GM13976 (cell line): Measurements from ENCODE around the gene TP53BP2.

Source experiments
- DNase-seq: peaks from one replicate; pipeline ENCODE4 v3.0.0; 2012; ENCODE audit warnings: low spot score
- in situ Hi-C: fragments of 300-500 bp; cut with MboI; formaldehyde crosslinking; loops from one replicate; pipeline ENCODE4 v1.12.0; 2022; ENCODE audit warnings: low sequenced_read_pairs, mixed read lengths, inconsistent platforms; ENCODE audit not compliant: unreplicated experiment
- TF ChIP-seq, protein P1 (sequence below): IDR thresholded peaks from 2 replicates; pipeline ENCODE4 v1.5.1; 2012; ENCODE audit warnings: borderline replicate concordance, mild to moderate bottlenecking; ENCODE audit not compliant: insufficient read depth; ENCODE audit errors: extremely low read depth, missing control alignments, control extremely low read depth

TP53BP2 gene

GRCh38 chr1:223828162-223828848 is 17.4 kb downstream of the TP53BP2 start:
- TF ChIP-seq, protein P1, sequence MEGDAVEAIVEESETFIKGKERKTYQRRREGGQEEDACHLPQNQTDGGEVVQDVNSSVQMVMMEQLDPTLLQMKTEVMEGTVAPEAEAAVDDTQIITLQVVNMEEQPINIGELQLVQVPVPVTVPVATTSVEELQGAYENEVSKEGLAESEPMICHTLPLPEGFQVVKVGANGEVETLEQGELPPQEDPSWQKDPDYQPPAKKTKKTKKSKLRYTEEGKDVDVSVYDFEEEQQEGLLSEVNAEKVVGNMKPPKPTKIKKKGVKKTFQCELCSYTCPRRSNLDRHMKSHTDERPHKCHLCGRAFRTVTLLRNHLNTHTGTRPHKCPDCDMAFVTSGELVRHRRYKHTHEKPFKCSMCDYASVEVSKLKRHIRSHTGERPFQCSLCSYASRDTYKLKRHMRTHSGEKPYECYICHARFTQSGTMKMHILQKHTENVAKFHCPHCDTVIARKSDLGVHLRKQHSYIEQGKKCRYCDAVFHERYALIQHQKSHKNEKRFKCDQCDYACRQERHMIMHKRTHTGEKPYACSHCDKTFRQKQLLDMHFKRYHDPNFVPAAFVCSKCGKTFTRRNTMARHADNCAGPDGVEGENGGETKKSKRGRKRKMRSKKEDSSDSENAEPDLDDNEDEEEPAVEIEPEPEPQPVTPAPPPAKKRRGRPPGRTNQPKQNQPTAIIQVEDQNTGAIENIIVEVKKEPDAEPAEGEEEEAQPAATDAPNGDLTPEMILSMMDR = no peak
- in situ Hi-C loops = no loop called here
- no peak for DNase-seq

DNA sequence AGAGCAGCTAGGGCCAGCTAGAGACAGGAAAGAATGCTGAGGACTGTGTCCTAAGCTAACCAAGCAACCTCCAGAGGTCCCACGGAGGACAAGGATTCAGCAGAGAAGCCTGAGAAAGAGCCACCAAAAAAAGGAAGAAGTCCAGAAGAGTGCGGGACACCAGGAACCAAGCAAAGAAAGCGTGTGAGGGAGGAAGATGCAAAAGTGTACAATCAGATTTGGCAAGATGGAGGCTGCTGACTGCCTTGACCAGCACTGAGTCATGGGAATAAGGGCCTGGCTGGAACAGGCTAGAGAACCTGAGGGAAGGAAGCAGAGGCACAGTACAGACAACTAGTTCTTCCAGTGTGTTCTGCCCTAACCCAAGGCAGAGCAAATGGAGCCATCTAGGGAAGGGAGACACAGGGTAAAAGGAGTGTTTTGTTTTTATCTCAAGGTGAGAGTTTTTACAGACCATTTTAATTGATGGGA is 18.5 kb downstream of the TP53BP2 start:
- in situ Hi-C loops = no loop called here
- no peak for DNase-seq
- TF ChIP-seq, protein P1 = no peak

DNA sequence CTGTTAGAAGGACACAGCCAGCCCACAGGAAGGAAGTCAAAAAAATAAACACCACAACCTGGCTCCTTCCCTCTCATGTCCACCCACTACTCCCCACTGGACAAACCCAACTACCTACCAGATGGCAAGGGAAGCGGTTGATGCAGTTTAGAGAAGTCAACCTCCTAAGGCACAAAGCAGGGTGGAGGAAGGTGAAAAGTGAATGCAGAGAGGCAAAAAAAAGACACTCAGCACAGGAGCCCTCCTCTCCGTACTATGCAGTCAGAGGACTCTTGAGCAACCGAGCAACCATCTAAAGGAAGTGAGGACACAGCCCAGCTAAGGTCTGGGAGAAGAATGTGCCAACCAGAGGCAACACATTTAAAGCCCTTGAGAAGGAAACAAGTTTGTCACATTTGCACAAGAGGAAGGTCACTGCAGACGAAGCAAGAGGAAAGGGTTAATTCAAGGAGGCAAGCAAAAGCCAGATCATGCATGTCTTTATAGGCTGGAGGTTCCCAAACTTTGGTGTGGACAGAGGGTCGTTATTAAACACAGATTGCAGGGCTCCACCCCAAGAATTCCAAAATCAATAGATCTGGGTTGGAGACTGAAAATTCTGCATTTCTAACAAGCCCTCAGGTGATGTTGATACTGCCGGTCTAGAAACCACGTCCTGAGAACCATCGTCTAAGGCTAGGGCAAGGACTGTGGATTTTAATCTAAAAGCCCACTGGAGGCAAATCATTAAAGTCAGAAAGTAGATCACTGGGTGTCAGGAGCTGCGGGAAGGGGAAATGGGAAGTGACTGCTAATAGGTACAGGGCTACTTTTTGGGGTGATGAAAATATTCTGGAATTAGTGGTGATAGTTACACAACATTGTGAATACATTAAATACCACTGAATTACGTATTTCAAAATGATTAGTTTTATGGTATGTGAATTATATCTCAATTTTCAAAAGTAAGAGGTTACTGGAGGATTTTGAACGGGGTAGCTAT is 19.7 kb downstream of the TP53BP2 start:
- in situ Hi-C loops = no loop called here
- TF ChIP-seq, protein P1 = no peak
- DNase-seq = no peak

DNA sequence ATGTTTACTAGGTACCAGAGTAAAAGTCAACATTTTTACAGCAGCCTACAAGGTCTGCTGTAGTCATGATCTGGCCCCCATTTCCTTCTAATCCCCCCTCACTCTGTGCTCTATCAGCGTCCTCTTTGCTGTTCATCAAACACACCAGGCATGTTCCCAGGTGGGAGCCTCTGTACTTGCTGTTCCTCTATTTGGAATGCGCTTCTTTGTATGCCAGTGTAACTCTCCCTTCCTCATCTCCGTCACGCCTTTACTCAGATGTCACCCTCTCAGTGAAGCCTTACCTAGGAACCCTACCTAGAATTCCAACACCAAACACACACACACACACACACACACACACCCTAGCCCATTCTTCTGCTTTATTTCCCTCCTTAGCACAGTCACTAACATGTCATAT is 21.0 kb downstream of the TP53BP2 start:
- in situ Hi-C loops = loop anchor here (25.0 kb wide), 1 partner anchor 513 kb away; the partner anchor contains the start of gene NVL

GRCh38 chr1:223824287-223824686 is 21.5 kb downstream of the TP53BP2 start:
- TF ChIP-seq, protein P1 = no peak
- in situ Hi-C loops = loop anchor here (25.0 kb wide), 1 partner anchor 513 kb away; the partner anchor contains the start of gene NVL
- DNase-seq = no peak

More for the DNA sequence above, 21.0 kb downstream of the TP53BP2 start:
- TF ChIP-seq, protein P1 = no peak
- DNase-seq = no peak

GRCh38 chr1:223820971-223821370 is 24.8 kb downstream of the TP53BP2 start:
- TF ChIP-seq, protein P1 = no peak
- in situ Hi-C loops = loop anchor here (25.0 kb wide), 1 partner anchor 516 kb away; the partner anchor contains the start of gene NVL
- no peak for DNase-seq
